ENCODE results near the gene TBC1D1. TPM values are rescaled to one million over a fixed set of nuclear protein-coding genes. Genes with fewer than 3 reads are reported as not detected.

TBC1D1 gene
- total RNA-seq, 4 donors from 2014 or later: 15.9 to 24.0 (median 20.0) TPM

- intact Hi-C loops (cut with DNase I; ENCODE audit: low total_unique reads): no loop called here
- DNase-seq (ENCODE audit: low spot score in 2 of 2): no peak
- TF ChIP-seq POLR2A (IDR thresholded peaks at IDR 0.05) (no peak), CTCF (IDR thresholded peaks at IDR 0.05) (no peak)
- WGBS, 2 donors: 0 to 1% methylated on average over 29 to 36 of the region's 49 CpGs
- H3K4me3 ChIP-seq (ENCODE audit: low read depth, poor library complexity, severe bottlenecking): peak overlapping the region; percentile 54
Observed at GRCh38 chr4:37891260-37892159, 626 bp downstream of the TBC1D1 start.

GRCh38 chr4:37892641-37893040 lies 1.8 kb downstream of the TBC1D1 start:
- no peak overlapping the region for H3K4me3 ChIP-seq (ENCODE audit: low read depth, poor library complexity, severe bottlenecking)
- intact Hi-C loops (cut with DNase I; ENCODE audit: low total_unique reads): no loop called here
- DNase-seq (ENCODE audit: low spot score in 2 of 2): no peak
- TF ChIP-seq CTCF (IDR thresholded peaks at IDR 0.05): no peak
- no peak for TF ChIP-seq POLR2A (IDR thresholded peaks at IDR 0.05)
- WGBS, 2 donors: 57 to 60% methylated on average over 5 of the region's 5 CpGs

GRCh38 chr4:37893164-37893563 lies 2.3 kb downstream of the TBC1D1 start:
- no peak overlapping the region for H3K4me3 ChIP-seq (ENCODE audit: low read depth, poor library complexity, severe bottlenecking)
- DNase-seq (ENCODE audit: low spot score in 2 of 2): no peak
- TF ChIP-seq CTCF (IDR thresholded peaks at IDR 0.05) (no peak), POLR2A (IDR thresholded peaks at IDR 0.05) (no peak)
- 68 to 86% methylated on average over 3 of the region's 3 CpGs for WGBS, 2 donors
- intact Hi-C loops (cut with DNase I; ENCODE audit: low total_unique reads): no loop called here

- no peak for TF ChIP-seq POLR2A (IDR thresholded peaks at IDR 0.05)
- no peak for TF ChIP-seq CTCF (IDR thresholded peaks at IDR 0.05)
- no peak overlapping the region for H3K4me3 ChIP-seq (ENCODE audit: low read depth, poor library complexity, severe bottlenecking)
- no peak for DNase-seq (ENCODE audit: low spot score in 2 of 2)
- WGBS, 2 donors: 86 to 88% methylated on average over 7 of the region's 7 CpGs
- intact Hi-C loops (cut with DNase I; ENCODE audit: low total_unique reads): no loop called here
Observed at GRCh38 chr4:37895271-37895670, 4.4 kb downstream of the TBC1D1 start.

- intact Hi-C loops (cut with DNase I; ENCODE audit: low total_unique reads): no loop called here
- DNase-seq (ENCODE audit: low spot score in 2 of 2): no peak
- no peak for TF ChIP-seq POLR2A (IDR thresholded peaks at IDR 0.05)
- no peak for TF ChIP-seq CTCF (IDR thresholded peaks at IDR 0.05)
- H3K4me3 ChIP-seq (ENCODE audit: low read depth, poor library complexity, severe bottlenecking): no peak overlapping the region
Observed at GRCh38 chr4:37896206-37896860, 5.4 kb downstream of the TBC1D1 start.
